GM18861 (cell line): Measurements from ENCODE around the gene MAP2K6.

ENCODE experiments used
- ATAC-seq: cut with Tn5 transposase; IDR thresholded peaks from one replicate; pipeline ENCODE4 v1.9.1; 2021; ENCODE audit not compliant: unreplicated experiment

Gene MAP2K6

DNA sequence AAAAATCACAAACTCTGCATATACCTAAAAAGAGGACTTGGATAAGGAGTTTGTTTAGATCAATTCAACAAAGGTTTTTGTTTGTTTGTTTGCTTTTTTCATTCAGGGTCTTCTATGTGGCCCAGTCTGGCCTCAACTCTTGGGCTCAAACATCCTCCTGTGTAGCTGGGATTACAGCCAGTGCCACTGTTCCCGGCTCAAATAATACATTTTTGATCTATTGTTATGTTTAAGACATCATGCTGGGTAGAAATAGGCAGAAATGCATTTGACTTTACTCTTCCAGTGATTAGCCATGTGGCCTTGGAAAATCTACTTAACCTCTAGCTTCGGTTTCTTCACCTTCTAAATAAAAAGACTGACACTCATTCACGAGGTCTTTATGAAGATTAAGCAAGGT lies 11.5 kb downstream of the MAP2K6 start:
- ATAC-seq: no peak

DNA sequence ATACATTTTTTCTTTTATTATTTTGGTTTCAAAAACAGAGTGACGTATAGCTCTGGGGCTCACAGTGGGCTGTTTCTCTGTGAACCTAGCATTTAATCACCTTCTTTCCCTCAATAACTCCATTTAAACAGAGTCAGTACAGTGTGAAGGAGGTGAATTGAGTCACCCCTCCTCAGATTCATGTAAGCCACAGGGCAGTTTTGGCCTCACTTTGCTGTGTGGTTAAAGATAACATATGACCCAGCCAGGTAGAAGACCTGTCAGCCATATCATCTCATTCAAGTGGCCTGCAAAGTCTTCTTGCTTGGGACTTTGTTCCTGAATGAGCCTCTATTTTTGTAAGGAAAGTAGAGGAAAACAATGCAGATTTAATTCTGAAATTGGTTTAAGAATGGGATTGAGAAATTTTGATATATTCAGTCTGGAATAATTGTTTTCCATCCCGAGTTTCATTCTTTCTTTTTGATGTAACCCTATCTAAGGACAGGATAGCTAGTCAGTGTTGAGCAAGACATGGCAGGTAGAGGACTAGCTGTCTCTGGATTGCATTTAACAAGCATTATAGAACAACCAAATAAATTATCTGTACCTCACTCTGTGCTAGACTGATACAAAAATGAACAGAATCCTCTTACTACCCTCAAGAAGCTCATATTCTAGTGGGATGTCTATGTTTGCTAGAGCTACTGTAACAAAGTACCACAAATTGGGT lies 13.1 kb downstream of the MAP2K6 start:
- no peak for ATAC-seq

DNA sequence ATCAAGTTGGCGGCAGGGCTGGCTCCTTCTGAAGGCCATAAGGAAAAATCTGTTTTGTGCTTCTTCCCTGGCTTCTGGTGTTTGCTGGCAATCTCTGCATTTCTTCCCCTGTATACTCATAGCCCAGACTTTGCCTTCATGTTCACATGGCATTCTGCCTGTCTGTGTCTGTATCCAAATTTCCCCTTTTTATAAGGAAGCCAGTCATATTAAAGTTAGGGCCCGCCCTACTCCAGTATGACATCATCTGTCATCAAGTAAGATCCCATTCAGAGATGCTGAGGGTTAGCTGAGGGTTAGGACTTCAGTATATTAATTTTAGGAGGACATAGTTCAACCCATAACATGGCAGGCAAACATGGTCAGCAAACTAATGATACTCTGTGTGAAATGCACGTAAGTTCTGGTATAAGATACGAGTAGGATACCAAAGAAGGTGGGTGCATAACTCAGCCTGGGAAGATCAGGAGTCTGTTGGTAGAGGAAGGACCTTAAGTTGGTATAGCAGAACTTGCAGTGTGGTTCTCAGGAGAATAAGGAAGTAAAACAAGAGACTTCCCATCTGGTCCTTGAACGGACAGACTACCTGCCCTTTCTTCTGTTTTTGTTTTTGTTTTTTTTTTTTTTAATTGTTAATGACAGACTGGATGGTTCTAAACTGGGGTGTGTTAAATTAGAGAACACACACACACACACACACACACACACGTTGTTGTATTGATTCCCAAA lies 13.9 kb downstream of the MAP2K6 start:
- ATAC-seq: no peak

DNA sequence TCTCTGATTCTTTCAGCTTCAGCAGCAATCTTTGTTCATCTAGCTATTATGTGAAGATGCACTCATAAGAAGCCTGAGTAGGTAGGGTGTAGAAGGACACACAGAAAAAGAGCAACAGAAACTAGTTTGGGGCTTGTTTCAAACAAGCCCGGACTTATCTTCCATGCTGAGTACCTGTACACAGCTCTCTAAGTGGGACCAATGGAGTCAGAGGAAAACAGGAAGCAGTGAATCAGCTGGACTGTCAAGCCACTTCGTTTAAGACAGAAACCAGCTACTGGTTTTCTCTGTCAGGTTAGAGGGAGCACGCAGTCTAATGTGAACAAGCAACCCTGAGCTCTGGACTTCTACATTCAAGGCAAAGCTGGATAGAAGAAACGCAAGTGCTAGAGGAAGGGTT lies 16.0 kb downstream of the MAP2K6 start:
- ATAC-seq: no peak

DNA sequence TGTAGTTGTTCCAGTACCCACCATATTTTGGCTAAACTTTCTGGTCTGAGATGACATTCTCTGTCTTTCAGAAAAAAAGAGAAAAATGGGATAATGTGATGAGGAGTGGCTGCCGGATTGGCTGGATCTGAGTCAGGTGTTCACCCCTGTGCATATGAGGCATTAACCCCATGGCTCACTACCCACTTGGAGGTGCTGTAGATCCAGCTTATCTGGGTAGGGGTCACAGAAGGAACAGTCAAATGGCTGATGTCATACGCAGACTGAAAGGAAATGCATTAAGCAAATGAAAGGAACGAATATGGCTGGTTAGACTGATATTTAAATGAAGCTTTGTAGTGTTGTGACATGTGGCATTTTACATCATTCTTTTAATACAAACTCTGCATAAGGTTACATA lies 17.3 kb downstream of the MAP2K6 start:
- no peak for ATAC-seq

DNA sequence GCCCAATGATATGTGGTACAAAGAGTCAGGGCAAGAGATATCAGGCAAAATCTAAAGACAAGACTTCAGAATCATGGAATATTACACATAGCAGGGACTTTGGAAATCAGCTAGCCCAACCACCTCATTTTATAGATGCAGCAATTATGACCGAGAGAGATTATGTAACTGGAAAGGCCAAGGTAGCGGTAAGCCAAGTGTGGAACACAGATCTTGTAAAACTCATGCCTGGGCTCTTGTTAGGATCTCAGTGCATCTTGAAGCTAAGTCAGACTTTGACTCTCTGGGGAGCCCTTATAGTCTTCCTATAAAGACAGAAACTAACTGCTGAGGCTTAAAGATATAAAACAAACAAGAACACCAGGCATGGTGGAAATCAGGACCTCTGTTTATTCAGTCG lies 18.6 kb downstream of the MAP2K6 start:
- ATAC-seq: no peak

DNA sequence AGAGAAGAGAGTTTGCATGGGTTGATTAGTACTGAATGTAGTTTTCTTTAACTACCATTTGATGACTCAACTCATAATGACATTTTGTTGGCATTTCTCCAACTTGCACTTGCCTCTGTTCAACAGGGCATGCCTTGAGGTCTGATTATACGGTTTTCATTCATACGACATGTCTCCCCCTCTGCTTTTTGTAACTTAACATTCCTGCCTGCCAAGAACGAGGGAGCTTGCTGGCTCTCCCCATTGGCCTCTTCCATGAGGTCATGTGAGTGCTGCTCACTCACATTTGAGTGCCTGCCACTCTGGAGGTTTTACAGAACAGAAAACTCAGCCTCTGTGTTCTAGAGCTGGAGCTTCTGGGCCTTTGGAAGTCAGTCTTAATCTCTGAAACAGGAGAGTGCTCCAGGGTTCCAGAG lies 19.7 kb downstream of the MAP2K6 start:
- no peak for ATAC-seq

DNA sequence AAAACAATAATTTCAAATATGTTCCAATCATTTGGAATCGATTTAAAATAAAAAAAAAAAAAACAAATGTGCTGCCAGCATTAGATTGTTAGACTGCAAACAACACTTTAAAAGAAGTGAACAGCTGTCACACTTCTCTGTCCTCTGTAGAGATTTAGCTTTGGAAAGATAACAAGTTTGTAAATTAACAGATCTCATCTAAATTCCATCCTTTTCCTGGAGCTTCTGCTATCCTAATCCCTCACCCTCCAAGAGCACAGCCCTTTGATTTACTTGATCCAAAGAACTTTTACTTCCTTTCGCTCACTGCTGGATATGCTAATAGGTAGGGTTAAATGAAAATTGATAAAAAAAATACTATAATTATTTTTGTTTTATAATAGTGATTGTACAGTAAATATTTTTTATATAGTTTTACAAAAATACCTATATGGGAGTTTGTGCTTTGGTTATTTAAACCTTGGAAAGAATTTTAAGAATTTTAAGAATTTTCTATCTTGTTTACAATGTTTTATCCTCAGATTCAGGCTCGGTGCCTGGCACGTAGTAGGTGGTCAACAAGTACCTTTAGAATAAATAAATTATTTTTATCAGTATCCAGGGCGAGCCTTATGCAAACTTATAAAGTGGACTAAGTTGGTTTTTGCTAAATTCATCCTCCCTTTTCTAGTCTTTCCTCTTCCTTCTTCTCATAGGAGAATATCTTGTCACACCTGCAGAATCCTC lies 21.6 kb downstream of the MAP2K6 start:
- no peak for ATAC-seq

DNA sequence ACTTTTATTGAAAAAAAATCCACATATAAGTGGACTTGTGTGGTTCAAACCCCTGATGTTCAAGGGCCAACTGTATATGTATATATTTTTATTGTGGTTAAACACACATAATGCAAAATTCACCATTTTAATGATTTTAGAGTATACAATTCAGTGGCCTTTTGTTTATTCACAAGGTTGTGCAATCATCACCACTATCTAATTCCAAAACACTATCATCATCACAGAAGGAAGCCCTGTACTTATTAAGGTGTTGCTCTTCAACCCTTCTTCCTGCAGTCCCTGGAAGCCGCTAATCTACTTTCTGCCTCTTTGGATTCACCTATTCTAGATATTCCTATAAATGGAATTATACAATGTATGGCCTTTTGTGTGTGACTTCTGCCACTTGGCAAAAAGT lies 23.0 kb downstream of the MAP2K6 start:
- ATAC-seq: no peak

DNA sequence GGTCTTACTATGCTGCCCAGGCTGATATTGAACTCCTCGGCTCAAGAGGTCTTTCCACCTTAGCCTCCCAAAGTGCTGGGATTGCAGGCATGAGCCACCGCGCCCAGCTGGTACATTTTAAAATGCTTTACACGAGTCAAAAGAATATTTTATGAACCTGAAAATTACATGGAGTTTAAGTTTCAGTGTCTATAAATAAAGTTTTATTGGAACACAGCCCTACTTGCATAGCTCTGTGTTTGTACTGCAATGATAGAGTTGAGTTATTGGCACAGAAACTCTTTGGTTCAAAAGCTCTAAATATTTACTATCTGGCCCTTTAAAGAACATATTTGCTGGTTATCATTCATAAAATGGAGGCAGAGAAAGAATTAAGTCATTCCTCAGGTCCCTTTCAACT lies 24.3 kb downstream of the MAP2K6 start:
- no peak for ATAC-seq

DNA sequence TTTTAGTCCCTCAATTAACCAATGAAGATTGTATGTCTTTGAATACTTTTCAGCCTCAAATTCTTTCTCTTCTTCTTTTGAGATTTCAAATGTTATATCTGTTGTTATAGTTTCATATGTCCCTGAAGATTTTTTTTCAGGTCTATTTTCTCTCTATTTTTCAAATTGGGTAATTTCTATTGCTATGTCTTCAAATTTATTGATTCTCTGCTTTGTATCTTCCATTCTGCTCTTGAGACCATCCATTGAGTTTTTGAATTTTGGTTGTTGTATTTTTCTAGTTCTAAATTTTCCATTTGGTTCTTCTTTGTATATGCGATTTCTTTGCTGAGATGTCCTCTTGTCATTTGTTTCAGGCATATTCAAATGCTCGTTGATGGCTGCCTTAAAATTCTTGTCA lies 26.7 kb downstream of the MAP2K6 start:
- no peak for ATAC-seq

DNA sequence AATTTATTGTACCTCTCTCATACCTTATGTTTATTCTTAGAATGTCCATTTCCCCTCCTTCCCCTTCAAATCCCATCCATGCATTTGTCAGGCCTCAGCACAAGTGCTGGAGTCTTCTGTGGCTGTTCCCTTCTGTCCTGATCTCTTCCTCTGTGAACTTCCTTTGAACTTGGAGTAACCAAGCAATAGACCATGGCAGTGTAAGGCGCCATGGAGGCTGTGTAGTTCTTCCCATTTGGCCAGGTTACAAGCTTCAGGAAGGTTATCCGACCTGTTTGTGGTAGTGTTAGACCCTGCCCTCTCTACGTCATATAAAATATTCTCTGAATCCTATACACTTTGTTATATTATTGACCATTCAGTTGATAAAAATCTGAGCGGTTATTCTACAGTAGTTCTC lies 28.6 kb downstream of the MAP2K6 start:
- no peak for ATAC-seq

DNA sequence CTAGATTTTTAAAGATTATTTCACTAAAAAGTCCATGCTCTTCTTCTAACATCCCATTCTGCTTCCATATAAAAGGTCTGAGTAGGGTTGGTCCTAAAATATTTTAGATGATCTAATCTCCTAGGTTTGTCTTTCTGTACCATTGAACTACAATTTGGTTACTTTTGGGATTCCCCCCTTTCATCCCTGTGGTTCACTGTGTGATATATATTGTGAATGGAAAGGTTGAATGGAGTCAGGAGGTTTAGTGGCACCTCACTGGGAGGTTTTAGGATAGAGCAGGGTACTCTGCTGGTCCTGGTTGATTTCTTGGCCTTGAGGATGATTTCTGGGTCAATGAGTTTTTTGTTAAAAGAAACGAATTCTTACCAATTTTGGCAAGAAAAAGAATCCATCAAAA lies 29.5 kb downstream of the MAP2K6 start:
- ATAC-seq: no peak

DNA sequence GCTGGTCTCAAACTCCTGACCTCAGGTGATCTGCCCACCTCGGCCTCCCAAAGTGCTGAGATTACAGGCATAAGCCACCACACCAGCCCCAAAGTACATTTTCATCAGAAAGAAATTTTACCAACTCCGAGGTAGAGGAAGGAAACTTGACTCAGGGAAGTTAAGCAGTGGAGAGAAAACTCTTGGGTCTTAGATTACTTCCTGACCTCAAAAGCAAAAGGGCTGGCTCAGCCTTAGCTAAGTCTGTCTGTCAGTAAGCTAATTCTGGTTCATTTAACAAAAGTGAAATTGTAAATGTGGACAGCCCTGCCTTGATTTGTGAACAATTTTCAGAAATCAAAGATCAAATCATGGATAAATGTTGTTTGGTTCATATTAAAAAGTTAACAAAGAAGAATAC lies 30.6 kb downstream of the MAP2K6 start:
- no peak for ATAC-seq

DNA sequence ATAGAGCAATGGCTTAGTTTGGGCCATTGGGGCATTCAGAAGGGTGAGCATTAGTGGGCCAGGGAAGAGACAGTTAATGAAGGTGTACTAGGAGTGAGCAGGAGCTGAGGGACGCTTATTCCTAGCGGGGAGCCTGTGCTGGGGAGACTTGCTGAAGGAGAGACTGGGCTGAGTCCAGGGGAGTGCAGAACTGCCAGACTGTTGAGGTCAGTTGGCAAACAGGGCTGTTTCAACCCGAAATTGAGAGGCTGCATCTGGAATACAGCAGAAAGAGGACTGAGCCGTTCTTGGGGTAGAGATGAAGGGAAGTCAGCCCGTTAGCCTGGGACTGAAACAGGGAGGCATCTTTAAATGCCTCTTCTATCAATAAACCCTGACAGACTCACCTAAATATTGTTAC lies 33.2 kb downstream of the MAP2K6 start:
- no peak for ATAC-seq

DNA sequence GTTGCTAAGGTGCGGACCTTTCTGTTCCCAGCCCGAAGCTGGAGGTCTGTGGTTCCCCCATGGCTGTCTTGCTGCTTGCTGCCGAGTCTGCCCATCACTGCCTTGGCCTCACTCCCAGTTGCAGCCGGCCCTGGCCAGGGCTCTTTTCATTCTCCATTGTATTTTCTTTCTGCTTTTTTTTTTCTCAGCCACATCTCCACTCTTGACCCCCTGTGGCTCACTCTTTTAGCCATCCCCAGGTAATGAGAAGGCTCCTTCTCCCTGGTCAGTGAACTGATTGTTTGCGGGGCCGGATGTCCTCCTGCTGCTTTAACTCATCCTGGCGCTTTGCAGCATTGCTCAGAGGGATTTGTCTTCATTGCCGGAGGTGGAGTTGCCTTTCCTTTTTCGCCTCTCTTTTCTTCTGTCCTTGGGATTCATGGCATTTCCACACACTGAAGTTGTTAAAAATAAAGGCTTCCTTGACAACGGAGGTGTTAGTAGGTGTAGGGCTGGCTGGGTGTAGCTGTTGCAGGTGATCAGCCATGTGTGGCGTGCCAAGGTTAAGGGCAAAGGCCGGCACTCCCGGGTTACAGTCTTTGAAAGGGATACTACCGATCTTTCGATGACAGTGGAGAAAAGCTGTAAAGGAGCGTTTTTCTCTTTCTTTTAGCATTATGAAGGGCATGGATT lies 34.1 kb downstream of the MAP2K6 start:
- ATAC-seq: no peak

DNA sequence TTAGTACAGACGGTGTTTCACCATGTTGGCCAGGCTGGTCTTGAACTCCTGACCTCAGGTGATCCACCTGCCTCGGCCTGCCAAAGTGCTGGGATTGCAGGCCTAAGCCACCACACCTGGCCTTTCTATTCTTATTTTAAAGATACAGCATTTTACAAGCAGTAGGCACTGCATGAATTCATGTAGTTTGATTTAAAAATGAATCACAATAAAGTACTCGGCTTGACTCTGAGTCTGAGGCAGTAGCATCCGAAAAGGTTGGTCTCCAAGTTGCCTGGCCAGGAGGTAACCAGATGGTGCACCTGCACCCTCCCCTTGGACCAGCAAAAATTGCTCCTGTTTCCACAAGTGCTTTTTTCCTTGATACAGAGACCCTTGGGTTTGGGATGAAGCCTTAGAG lies 35.6 kb downstream of the MAP2K6 start:
- no peak for ATAC-seq

DNA sequence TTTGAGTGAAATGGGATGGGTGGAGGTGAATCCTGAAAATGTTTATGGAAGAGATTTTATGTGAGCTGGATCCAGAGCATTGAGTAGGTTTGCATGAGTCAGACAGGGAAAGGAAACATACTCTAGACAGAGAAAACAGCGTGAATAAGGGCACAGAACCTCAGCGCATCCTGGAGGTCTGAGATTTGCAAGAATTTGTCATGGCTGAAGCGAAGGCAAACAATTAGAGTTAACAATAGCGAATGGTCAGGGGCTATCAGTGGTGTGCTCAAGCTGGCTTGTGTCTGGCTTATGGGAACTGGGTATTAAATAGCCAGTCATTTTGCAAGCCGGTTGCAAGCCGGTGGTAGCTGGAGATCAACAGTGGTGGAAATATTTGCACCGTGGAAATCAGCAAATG lies 36.4 kb downstream of the MAP2K6 start:
- no peak for ATAC-seq

DNA sequence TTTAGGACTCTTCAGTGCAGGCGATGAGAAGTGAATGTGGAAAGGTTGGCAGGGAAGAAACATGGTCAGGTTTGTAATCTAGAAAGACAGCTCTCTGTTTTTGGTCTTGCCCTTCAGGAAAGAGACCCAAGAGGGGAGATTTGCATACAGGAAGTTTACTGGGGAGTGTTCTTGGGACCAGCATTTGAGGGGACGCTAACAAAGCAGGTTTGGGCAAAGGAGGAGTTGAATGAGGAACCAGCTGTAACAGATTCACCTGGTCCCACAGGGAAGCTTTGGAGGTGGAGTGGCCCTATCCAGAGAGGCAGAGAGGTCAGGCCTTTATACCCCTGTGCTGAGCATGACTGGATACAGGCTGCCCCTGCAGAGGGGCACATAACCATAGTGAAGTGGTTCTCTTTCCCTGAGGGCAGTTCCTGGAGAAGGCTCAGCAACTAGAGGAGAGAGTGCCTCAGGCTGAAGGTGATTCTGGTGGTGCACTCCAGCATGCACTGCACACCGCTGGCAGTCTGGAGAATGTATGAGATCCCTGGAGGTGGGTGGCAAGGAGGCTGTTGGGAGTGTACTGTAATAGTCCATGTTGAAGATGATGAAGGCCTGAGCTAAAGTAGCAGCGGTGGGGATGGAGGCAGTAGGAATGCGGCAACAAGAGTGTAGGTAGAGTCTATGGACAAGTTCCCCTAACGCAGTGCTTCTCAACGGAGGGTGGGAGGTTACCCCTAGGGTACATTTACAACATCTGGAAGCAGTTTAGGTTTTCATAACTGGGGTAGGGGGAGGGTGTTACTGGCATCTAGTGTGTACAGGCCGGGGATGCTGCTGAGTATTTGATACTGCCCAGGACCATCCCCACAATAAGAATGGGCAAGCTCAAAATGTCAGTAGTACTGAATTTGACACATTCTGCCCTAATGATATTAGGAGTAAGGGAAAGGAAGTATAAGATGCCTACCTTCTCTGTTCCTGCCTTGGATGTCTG lies 37.2 kb downstream of the MAP2K6 start:
- ATAC-seq: peak; percentile 56

DNA sequence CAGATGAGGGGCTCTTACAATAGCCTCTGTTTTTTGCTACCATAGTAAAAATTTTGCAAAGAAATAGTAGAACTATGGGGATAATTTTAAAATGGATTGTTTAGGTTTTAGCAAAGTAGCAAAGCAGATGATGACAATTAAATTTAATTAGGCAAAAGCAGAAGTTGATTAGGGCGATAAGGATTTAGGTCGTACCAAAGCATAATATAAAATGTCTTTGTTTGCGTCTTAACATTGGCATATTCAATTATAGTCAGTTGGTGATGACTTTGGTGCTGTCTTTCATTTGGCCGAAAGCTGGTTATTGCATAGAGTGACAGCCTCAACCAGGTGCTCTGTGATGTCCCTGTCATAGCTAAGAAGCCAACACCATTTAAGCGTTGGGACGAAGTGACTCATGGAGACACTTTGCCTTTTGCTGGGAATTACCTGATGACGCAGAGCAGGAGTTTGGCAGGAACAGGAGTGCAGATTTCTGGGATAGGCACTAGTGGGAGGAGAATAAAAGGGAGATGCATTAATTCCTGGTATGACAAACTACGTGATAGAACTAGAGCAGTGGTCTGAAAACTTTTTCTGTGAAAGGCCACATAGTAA lies 38.3 kb downstream of the MAP2K6 start:
- no peak for ATAC-seq
